ENCODE data around the gene HPDL. TPM values are rescaled to one million over a fixed set of nuclear protein-coding genes. Genes with fewer than 3 reads are reported as not detected.

Gene HPDL
- total RNA-seq, 4 donors from 2014 or later: 1.7 to 2.4 (median 1.7) TPM; not detected in 1

DNA sequence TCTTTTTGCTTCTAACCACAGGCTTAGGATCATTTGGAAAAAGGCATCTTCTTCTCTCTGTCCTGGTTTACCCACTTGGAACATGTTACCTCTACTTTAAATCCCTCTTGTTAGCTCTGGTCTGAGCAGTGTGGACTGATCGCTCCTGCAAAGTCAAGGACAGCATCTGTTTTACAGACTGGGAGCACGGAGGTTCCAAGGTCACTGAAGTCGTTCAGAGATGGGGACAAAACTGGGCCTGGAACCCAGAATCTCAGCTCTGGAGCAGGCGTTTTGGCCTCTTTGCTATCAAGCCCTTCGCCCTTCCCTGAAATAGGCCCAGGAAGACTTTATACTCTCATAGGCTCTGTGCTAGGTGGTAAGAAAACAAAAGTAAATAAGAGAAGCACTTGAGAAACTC lies 24.8 kb downstream of the HPDL start:
- no peaks in the 10 kb centered on the region for H3K36me3 ChIP-seq
- H3K27me3 ChIP-seq: no peaks in the 10 kb centered on the region
- H3K27ac ChIP-seq: no peak overlapping the region
- TF ChIP-seq, protein P1, sequence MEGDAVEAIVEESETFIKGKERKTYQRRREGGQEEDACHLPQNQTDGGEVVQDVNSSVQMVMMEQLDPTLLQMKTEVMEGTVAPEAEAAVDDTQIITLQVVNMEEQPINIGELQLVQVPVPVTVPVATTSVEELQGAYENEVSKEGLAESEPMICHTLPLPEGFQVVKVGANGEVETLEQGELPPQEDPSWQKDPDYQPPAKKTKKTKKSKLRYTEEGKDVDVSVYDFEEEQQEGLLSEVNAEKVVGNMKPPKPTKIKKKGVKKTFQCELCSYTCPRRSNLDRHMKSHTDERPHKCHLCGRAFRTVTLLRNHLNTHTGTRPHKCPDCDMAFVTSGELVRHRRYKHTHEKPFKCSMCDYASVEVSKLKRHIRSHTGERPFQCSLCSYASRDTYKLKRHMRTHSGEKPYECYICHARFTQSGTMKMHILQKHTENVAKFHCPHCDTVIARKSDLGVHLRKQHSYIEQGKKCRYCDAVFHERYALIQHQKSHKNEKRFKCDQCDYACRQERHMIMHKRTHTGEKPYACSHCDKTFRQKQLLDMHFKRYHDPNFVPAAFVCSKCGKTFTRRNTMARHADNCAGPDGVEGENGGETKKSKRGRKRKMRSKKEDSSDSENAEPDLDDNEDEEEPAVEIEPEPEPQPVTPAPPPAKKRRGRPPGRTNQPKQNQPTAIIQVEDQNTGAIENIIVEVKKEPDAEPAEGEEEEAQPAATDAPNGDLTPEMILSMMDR (IDR thresholded peaks at IDR 0.05): no peak
- TF ChIP-seq EP300 (IDR thresholded peaks at IDR 0.05): no peak
- TF ChIP-seq POLR2A (IDR thresholded peaks at IDR 0.05): no peak
- no peak overlapping the region for H3K4me3 ChIP-seq
- H3K4me1 ChIP-seq: peaks cover 0 to 16% (median 0%) of the 10 kb centered on the region in 4 donors
- DNase-seq (ENCODE audit: low spot score in 2 of 2): no peak
- WGBS, 2 donors: 83 to 88% methylated on average over 5 of the region's 5 CpGs
- H3K9me3 ChIP-seq: no peaks in the 10 kb centered on the region

DNA sequence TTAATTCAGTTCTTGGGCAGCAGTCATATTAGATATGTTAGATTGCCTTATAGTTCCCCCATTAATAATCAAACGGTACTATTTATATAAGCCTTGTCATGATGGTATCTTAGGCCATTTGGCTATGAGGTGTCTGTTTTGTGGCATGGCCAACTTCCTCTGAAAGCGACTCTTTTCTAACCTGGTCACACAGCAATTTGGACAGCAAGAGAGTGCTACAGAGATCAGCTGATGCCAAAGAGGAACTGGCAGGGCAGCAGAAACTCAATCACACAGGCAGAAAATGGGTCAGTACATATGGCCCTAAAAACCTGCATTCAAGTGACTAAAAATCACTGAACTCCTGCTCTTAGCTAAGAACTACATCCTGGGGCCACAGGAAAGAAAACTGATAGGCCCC lies 27.0 kb downstream of the HPDL start:
- no peak overlapping the region for H3K4me3 ChIP-seq
- no peak for DNase-seq (ENCODE audit: low spot score in 2 of 2)
- no peaks in the 10 kb centered on the region for H3K27me3 ChIP-seq
- H3K4me1 ChIP-seq: peaks cover 0 to 6% (median 0%) of the 10 kb centered on the region in 4 donors
- H3K36me3 ChIP-seq: no peaks in the 10 kb centered on the region
- H3K9me3 ChIP-seq: no peaks in the 10 kb centered on the region
- H3K27ac ChIP-seq: no peak overlapping the region
- TF ChIP-seq, protein P1 (IDR thresholded peaks at IDR 0.05): no peak
- TF ChIP-seq POLR2A (IDR thresholded peaks at IDR 0.05) (no peak), EP300 (IDR thresholded peaks at IDR 0.05) (no peak)
- WGBS, 2 donors: 89 to 92% methylated on average over 2 of the region's 2 CpGs

DNA sequence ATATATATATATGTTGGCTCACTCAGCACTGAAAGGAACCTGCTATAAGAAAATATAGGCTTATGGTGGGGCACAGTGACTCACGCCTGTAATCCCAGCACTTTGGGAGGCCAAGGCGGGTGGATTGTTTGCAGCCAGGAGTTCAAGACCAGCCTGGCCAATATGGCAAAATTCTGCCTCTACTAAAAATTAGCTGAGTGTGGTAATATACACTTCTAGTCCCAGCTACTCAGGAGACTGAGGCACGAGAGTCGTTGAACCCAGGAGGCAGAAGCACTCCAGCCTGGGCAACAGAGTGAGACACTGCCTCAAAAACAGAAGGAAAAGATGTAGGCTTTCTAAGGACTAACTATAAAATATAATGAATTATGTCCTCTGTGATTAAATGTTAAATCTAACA lies 28.1 kb downstream of the HPDL start:
- Histone ChIP-seq H3K4me3 (no peak overlapping the region), H3K9me3 (no peaks in the 10 kb centered on the region), H3K36me3 (no peaks in the 10 kb centered on the region), H3K27me3 (no peaks in the 10 kb centered on the region), H3K27ac (no peak overlapping the region), H3K4me1 (peaks cover 0 to 5% (median 0%) of the 10 kb centered on the region in 4 donors)
- DNase-seq (ENCODE audit: low spot score in 2 of 2): no peak
- WGBS, 2 donors: 90 to 96% methylated on average over 4 of the region's 4 CpGs
- TF ChIP-seq EP300 (IDR thresholded peaks at IDR 0.05): no peak
- TF ChIP-seq, protein P1 (IDR thresholded peaks at IDR 0.05): no peak
- TF ChIP-seq POLR2A (IDR thresholded peaks at IDR 0.05): no peak

DNA sequence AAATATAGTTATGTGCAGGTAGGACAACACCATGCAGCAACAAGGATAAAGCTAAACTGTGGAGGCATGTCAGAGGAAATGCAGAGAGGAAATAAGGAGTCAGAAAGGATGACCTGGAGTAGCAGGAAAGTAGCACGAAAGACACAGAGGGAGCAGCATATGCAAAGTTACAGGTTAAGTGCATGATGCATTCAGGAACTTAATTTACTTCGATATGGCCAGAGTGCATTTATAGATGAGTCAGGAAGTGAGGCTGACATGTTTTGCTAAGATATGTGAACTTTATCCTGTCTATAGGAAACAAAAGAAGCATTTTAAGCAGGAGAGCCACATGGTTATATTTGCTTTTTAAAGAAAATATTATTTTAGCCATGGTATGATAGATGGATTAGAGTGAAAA lies 29.0 kb downstream of the HPDL start:
- Histone ChIP-seq H3K9me3 (no peaks in the 10 kb centered on the region), H3K27me3 (no peaks in the 10 kb centered on the region), H3K36me3 (no peaks in the 10 kb centered on the region), H3K4me1 (peaks cover 0 to 13% (median 8%) of the 10 kb centered on the region in 4 donors), H3K27ac (no peak overlapping the region), H3K4me3 (no peak overlapping the region)
- 46 to 50% methylated on average over 2 of the region's 2 CpGs for WGBS, 2 donors
- no peak for DNase-seq (ENCODE audit: low spot score in 2 of 2)
- TF ChIP-seq, protein P1 (IDR thresholded peaks at IDR 0.05): no peak
- TF ChIP-seq EP300 (IDR thresholded peaks at IDR 0.05): no peak
- TF ChIP-seq POLR2A (IDR thresholded peaks at IDR 0.05): no peak

DNA sequence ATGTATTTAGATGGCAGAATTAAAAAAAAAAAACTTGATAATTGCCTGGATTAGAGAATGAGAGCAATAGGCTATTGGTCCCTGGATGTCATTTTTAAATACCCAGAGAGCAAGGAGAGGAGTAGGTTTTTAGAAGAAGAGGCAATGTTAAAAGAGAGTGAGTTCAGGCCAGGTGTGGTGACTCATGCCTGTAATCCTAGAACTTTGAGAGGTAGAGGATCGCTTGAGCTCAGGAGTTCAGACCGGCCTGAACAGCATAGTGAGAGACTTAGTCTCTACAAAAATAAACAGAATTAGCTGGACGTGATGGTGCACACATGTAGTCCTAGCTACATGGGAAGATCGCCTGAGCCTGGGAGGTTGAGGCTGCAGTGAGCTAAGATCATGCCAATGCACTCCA lies 29.5 kb downstream of the HPDL start:
- Histone ChIP-seq H3K9me3 (no peaks in the 10 kb centered on the region), H3K36me3 (no peaks in the 10 kb centered on the region), H3K27ac (no peak overlapping the region), H3K4me1 (peaks cover 0 to 18% (median 13%) of the 10 kb centered on the region in 4 donors), H3K4me3 (no peak overlapping the region), H3K27me3 (no peaks in the 10 kb centered on the region)
- DNase-seq (ENCODE audit: low spot score in 2 of 2): no peak
- whole genome bisulfite sequencing, 2 donors: 87 to 91% methylated on average over 4 of the region's 4 CpGs
- TF ChIP-seq EP300 (IDR thresholded peaks at IDR 0.05) (no peak), POLR2A (IDR thresholded peaks at IDR 0.05) (no peak)
- TF ChIP-seq, protein P1 (IDR thresholded peaks at IDR 0.05): no peak
